ENCODE data around the gene MGMT.

MGMT gene

DNA sequence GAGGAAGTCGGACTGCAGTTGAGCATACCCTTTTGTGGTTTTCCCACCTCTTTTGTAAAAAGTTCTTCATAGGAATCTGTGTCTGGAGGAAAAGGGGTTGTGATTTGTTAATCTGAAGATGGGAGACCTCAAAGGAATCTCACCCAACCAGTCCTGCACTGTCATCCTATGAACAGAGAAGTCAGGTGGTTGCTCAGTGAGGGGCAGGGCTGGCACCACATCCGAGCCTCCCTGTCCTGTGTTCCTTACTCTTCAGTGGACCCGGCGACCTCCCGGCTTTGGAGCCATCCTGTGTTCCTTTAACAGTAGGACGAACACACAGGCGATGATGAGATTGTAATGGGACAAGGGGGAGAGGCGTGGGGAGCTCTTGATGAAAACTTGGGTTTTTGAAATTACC lies 2.8 kb upstream of the MGMT start:
- no peak for TF ChIP-seq CTCF (IDR thresholded peaks at IDR 0.05; ENCODE audit: low read depth, low read length)
- DNase-seq (ENCODE audit: low read depth, low spot score): no peak
- in situ Hi-C loops (cut with HindIII; ENCODE audit: low sequenced_read_pairs): no loop called here
- H3K4me3 ChIP-seq (ENCODE audit: low read depth, low read length): no peak overlapping the region

GRCh38 chr10:129465796-129466702 lies 992 bp upstream of the MGMT start:
- H3K4me3 ChIP-seq (ENCODE audit: low read depth, low read length): peak overlapping the region; percentile 47
- no peak for TF ChIP-seq CTCF (IDR thresholded peaks at IDR 0.05; ENCODE audit: low read depth, low read length)
- DNase-seq (ENCODE audit: low read depth, low spot score): no peak
- in situ Hi-C loops (cut with HindIII; ENCODE audit: low sequenced_read_pairs): no loop called here

GRCh38 chr10:129467359-129468064 lies 471 bp downstream of the MGMT start:
- peak overlapping the region; percentile 66 for H3K4me3 ChIP-seq (ENCODE audit: low read depth, low read length)
- TF ChIP-seq CTCF (IDR thresholded peaks at IDR 0.05; ENCODE audit: low read depth, low read length): no peak
- in situ Hi-C loops (cut with HindIII; ENCODE audit: low sequenced_read_pairs): no loop called here
- DNase-seq (ENCODE audit: low read depth, low spot score): no peak

- DNase-seq (ENCODE audit: low read depth, low spot score): no peak
- no peak for TF ChIP-seq CTCF (IDR thresholded peaks at IDR 0.05; ENCODE audit: low read depth, low read length)
- in situ Hi-C loops (cut with HindIII; ENCODE audit: low sequenced_read_pairs): no loop called here
- H3K4me3 ChIP-seq (ENCODE audit: low read depth, low read length): no peak overlapping the region
These were observed 1.1 kb downstream of the MGMT start for GRCh38 chr10:129468187-129468586.

DNA sequence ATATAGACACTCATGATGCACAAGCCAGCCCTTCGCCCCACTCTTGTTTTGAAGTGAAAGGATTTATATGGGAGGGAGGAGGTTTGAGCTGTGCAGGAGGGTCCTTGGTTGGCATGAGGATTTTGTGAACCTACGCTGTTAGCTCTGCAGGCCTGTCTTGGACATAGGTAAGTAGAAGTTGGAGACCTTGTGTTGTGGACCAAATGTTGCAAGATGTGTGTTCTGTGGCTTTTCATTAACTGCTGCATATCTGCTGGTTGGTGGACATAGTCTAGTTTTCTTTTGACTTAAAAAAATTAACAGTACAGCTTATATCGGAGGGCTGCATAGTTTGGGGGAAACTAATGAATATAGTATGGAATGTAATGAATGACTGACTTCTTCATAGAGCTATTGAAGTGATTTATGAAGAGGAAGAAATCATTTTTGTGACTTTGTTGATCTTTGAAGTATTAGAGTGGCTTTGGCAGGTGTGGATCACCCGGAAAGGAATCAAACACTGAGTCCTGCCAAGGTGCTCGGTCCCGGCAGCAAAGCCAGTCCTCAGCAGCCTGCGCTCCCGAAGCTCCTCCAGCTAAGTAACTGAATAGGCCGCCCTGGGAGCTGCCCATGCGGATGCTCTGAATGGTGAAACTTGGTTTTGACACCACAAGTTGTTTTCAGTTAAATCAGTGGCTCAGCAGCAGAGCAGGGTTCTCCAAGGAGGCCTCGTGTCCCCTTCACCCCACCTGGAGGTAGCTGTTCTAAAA lies 3.2 kb downstream of the MGMT start:
- DNase-seq (ENCODE audit: low read depth, low spot score): no peak
- no peak for TF ChIP-seq CTCF (IDR thresholded peaks at IDR 0.05; ENCODE audit: low read depth, low read length)
- H3K4me3 ChIP-seq (ENCODE audit: low read depth, low read length): no peak overlapping the region
- in situ Hi-C loops (cut with HindIII; ENCODE audit: low sequenced_read_pairs): no loop called here

DNA sequence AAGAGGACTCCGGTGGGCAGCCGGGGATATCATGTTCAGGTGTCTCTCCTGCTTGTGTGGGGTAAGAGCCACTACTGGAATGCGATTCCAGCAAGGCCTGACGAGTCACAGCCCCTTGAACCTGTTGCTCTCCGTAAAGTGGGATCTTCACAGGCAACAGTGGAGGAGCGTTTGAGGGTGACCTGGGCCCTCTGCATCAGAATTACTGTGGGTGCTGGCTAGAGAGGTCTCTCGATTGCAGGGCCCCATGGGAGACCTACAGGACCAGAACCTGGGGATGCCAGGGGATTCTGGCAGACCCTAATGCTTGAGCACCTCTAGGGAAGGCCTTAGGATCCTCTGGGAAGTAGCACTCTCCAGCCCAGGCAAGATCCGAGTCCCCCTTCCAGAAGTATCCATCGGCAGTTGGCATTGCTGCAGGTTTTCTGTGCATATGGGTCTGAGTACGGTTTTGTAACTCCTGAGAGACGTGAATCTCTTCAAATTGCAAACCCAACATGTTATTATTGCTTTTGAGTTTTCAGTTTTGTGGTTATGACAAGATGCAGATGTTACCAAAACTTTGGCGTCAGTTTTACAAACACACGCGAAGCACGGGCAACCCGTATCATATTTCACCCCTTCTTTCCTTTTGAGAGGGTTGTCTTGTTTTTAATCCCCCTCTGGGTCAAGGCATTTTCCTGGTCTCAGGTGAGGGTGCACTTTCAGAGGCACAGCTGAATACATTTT lies 4.6 kb downstream of the MGMT start:
- no peak for TF ChIP-seq CTCF (IDR thresholded peaks at IDR 0.05; ENCODE audit: low read depth, low read length)
- no peak overlapping the region for H3K4me3 ChIP-seq (ENCODE audit: low read depth, low read length)
- DNase-seq (ENCODE audit: low read depth, low spot score): no peak
- in situ Hi-C loops (cut with HindIII; ENCODE audit: low sequenced_read_pairs): no loop called here

All from astrocyte of the spinal cord (primary cell).